ENCODE data around the gene RAB3GAP2.

RAB3GAP2 gene

GRCh38 chr1:220298470-220299205 is 26.4 kb upstream of the RAB3GAP2 start:
- no peaks in the 10 kb centered on the region for H3K36me3 ChIP-seq (ENCODE audit: low read depth)
- H3K27ac ChIP-seq (ENCODE audit: poor library complexity, severe bottlenecking) = no peak overlapping the region
- ATAC-seq (ENCODE audit: low read depth) = no peak
- DNase-seq (ENCODE audit: low spot score) = no peak
- no peaks in the 10 kb centered on the region for H3K27me3 ChIP-seq (ENCODE audit: insufficient read depth, poor library complexity, severe bottlenecking)
- no peaks in the 10 kb centered on the region for H3K4me1 ChIP-seq (ENCODE audit: insufficient read depth, poor library complexity, severe bottlenecking)
- H3K9me3 ChIP-seq (ENCODE audit: severe bottlenecking) = no peaks in the 10 kb centered on the region
- no peak for TF ChIP-seq CTCF (IDR thresholded peaks at IDR 0.05; ENCODE audit: poor library complexity, severe bottlenecking)
- no peak overlapping the region for H3K4me3 ChIP-seq (ENCODE audit: severe bottlenecking)

- H3K9me3 ChIP-seq (ENCODE audit: severe bottlenecking) = no peaks in the 10 kb centered on the region
Observed at GRCh38 chr1:220296981-220297380, 24.7 kb upstream of the RAB3GAP2 start.

GRCh38 chr1:220294846-220295301 is 22.6 kb upstream of the RAB3GAP2 start:
- Histone ChIP-seq H3K27ac (ENCODE audit: poor library complexity, severe bottlenecking) (no peak overlapping the region), H3K36me3 (ENCODE audit: low read depth) (no peaks in the 10 kb centered on the region), H3K4me3 (ENCODE audit: severe bottlenecking) (no peak overlapping the region), H3K9me3 (ENCODE audit: severe bottlenecking) (no peaks in the 10 kb centered on the region), H3K4me1 (ENCODE audit: insufficient read depth, poor library complexity, severe bottlenecking) (no peaks in the 10 kb centered on the region), H3K27me3 (ENCODE audit: insufficient read depth, poor library complexity, severe bottlenecking) (no peaks in the 10 kb centered on the region)
- ATAC-seq (ENCODE audit: low read depth) (no peak), DNase-seq (ENCODE audit: low spot score) (no peak)
- no peak for TF ChIP-seq CTCF (IDR thresholded peaks at IDR 0.05; ENCODE audit: poor library complexity, severe bottlenecking)

More at GRCh38 chr1:220296981-220297380, 24.7 kb upstream of the RAB3GAP2 start:
- Histone ChIP-seq H3K27ac (ENCODE audit: poor library complexity, severe bottlenecking) (no peak overlapping the region), H3K4me3 (ENCODE audit: severe bottlenecking) (no peak overlapping the region), H3K4me1 (ENCODE audit: insufficient read depth, poor library complexity, severe bottlenecking) (no peaks in the 10 kb centered on the region), H3K27me3 (ENCODE audit: insufficient read depth, poor library complexity, severe bottlenecking) (no peaks in the 10 kb centered on the region), H3K36me3 (ENCODE audit: low read depth) (no peaks in the 10 kb centered on the region)
- ATAC-seq (ENCODE audit: low read depth) = no peak
- no peak for TF ChIP-seq CTCF (IDR thresholded peaks at IDR 0.05; ENCODE audit: poor library complexity, severe bottlenecking)
- DNase-seq (ENCODE audit: low spot score) = no peak

- Histone ChIP-seq H3K36me3 (ENCODE audit: low read depth) (no peaks in the 10 kb centered on the region), H3K9me3 (ENCODE audit: severe bottlenecking) (no peaks in the 10 kb centered on the region), H3K27ac (ENCODE audit: poor library complexity, severe bottlenecking) (no peak overlapping the region), H3K27me3 (ENCODE audit: insufficient read depth, poor library complexity, severe bottlenecking) (no peaks in the 10 kb centered on the region), H3K4me3 (ENCODE audit: severe bottlenecking) (no peak overlapping the region), H3K4me1 (ENCODE audit: insufficient read depth, poor library complexity, severe bottlenecking) (no peaks in the 10 kb centered on the region)
- no peak for DNase-seq (ENCODE audit: low spot score)
- no peak for ATAC-seq (ENCODE audit: low read depth)
- no peak for TF ChIP-seq CTCF (IDR thresholded peaks at IDR 0.05; ENCODE audit: poor library complexity, severe bottlenecking)
Observed at GRCh38 chr1:220291580-220291979, 19.3 kb upstream of the RAB3GAP2 start.

- H3K27me3 ChIP-seq (ENCODE audit: insufficient read depth, poor library complexity, severe bottlenecking) = no peaks in the 10 kb centered on the region
- H3K4me3 ChIP-seq (ENCODE audit: severe bottlenecking) = no peak overlapping the region
- TF ChIP-seq CTCF (IDR thresholded peaks at IDR 0.05; ENCODE audit: poor library complexity, severe bottlenecking) = no peak
- no peaks in the 10 kb centered on the region for H3K36me3 ChIP-seq (ENCODE audit: low read depth)
- no peak for ATAC-seq (ENCODE audit: low read depth)
- H3K4me1 ChIP-seq (ENCODE audit: insufficient read depth, poor library complexity, severe bottlenecking) = no peaks in the 10 kb centered on the region
- no peak overlapping the region for H3K27ac ChIP-seq (ENCODE audit: poor library complexity, severe bottlenecking)
- DNase-seq (ENCODE audit: low spot score) = no peak
- H3K9me3 ChIP-seq (ENCODE audit: severe bottlenecking) = no peaks in the 10 kb centered on the region
Observed at GRCh38 chr1:220290140-220290761, 18.0 kb upstream of the RAB3GAP2 start.

Measured in RWPE2 (cell line).